DND-41 (cell line): ENCODE results near the gene GARIN1A.

Source experiments
- ATAC-seq: fragments of 200-7000 bp; cut with Tn5 transposase; 3 replicates; pipeline ENCODE4 v1.9.1; 2021; ENCODE audit warnings: low read depth; ENCODE audit not compliant: insufficient read depth
- DNase-seq: peaks from one replicate; pipeline ENCODE4 v3.0.0-alpha.2; 2020
- H2AFZ ChIP-seq: 2 replicates; pipeline ENCODE4 v1.6.0; 2012; ENCODE audit warnings: low read depth, low read length
- H3K27ac ChIP-seq: 2 replicates; pipeline ENCODE4 v1.5.1; 2012; ENCODE audit warnings: low read length, inconsistent platforms
- H3K27me3 ChIP-seq: fragments of 200-600 bp; sonication (generic); 2 replicates; pipeline ENCODE4 v1.6.0; 2012; ENCODE audit warnings: low read length, mild to moderate bottlenecking, inconsistent platforms; ENCODE audit not compliant: insufficient read depth, poor library complexity
- H3K36me3 ChIP-seq: 2 replicates; pipeline ENCODE4 v1.5.1; 2012; ENCODE audit warnings: low read length, inconsistent platforms; ENCODE audit not compliant: insufficient read depth
- H3K4me1 ChIP-seq: 2 replicates; pipeline ENCODE4 v1.5.1; 2012; ENCODE audit warnings: mild to moderate bottlenecking, low read length; ENCODE audit not compliant: insufficient read depth
- H3K4me2 ChIP-seq: 2 replicates; pipeline ENCODE4 v1.6.0; 2012; ENCODE audit warnings: mild to moderate bottlenecking, moderate library complexity, low read length, inconsistent platforms; ENCODE audit not compliant: insufficient read depth
- H3K4me3 ChIP-seq, 2 experiments: fragments of 200-600 bp in 1 of 2; shearing (Covaris generic) in 1 of 2; 2 replicates each; pipeline ENCODE4 v1.5.1; 2012 to 2016; ENCODE audit warnings: inconsistent platforms in 2 of 2, low read length in 2 of 2, mild to moderate bottlenecking in 2 of 2, low read depth in 1 of 2, moderate library complexity in 1 of 2
- H3K79me2 ChIP-seq: 2 replicates; pipeline ENCODE4 v1.6.0; 2012; ENCODE audit warnings: low read length, inconsistent platforms; ENCODE audit not compliant: insufficient read depth
- H3K9ac ChIP-seq: 2 replicates; pipeline ENCODE4 v1.6.0; 2012; ENCODE audit warnings: low read depth, mild to moderate bottlenecking, inconsistent platforms, low read length, moderate library complexity
- H3K9me3 ChIP-seq: 2 replicates; pipeline ENCODE4 v1.5.1; 2012; ENCODE audit warnings: low read length, moderate library complexity, mild to moderate bottlenecking, inconsistent platforms; ENCODE audit not compliant: insufficient read depth, severe bottlenecking
- H4K20me1 ChIP-seq: 2 replicates; pipeline ENCODE4 v1.6.0; 2012; ENCODE audit warnings: low read length; ENCODE audit not compliant: insufficient read depth
- CTCF ChIP-seq: IDR thresholded peaks from 2 replicates; pipeline ENCODE4 v1.5.1; 2012; ENCODE audit warnings: borderline replicate concordance, low read length, moderate library complexity, mild to moderate bottlenecking; ENCODE audit not compliant: poor library complexity, severe bottlenecking; ENCODE audit errors: extremely low read depth
- EZH2 ChIP-seq: IDR thresholded peaks from 3 replicates; pipeline ENCODE4 v1.6.1; 2012; ENCODE audit warnings: borderline replicate concordance, low read depth, mild to moderate bottlenecking, moderate library complexity, low read length, inconsistent platforms; ENCODE audit not compliant: severe bottlenecking

GARIN1A gene

GRCh38 chr7:128692623-128693270 lies 20.7 kb downstream of the GARIN1A start:
- Histone ChIP-seq H3K9me3 (no peaks in the 10 kb centered on the region), H3K4me1 (no peaks in the 10 kb centered on the region), H3K4me3 (no peak overlapping the region), H4K20me1 (no peaks in the 10 kb centered on the region), H2AFZ (no peak overlapping the region), H3K4me2 (no peak overlapping the region), H3K36me3 (no peaks in the 10 kb centered on the region), H3K27ac (no peak overlapping the region), H3K27me3 (peaks cover under 1% of the 10 kb centered on the region), H3K79me2 (no peaks in the 10 kb centered on the region), H3K9ac (no peak overlapping the region)
- ATAC-seq, result no peak
- DNase-seq, result no peak
- TF ChIP-seq CTCF (no peak), EZH2 (no peak)

- no peaks in the 10 kb centered on the region for H3K79me2 ChIP-seq
- no peaks in the 10 kb centered on the region for H4K20me1 ChIP-seq
- no peak for TF ChIP-seq EZH2
- no peak for TF ChIP-seq CTCF
- no peak overlapping the region for H3K9ac ChIP-seq
- DNase-seq, result no peak
- H3K9me3 ChIP-seq, result no peaks in the 10 kb centered on the region
- H3K4me2 ChIP-seq, result no peak overlapping the region
- ATAC-seq, result no peak
- no peak overlapping the region for H3K27ac ChIP-seq
- peaks cover 8% of the 10 kb centered on the region for H3K27me3 ChIP-seq
- no peak overlapping the region for H2AFZ ChIP-seq
- H3K4me1 ChIP-seq, result no peaks in the 10 kb centered on the region
- no peak overlapping the region for H3K4me3 ChIP-seq
- no peaks in the 10 kb centered on the region for H3K36me3 ChIP-seq
These were observed 21.4 kb downstream of the GARIN1A start for GRCh38 chr7:128693373-128694015.

GRCh38 chr7:128694738-128695137 lies 22.6 kb downstream of the GARIN1A start:
- no peaks in the 10 kb centered on the region for H3K9me3 ChIP-seq
- DNase-seq, result no peak
- no peaks in the 10 kb centered on the region for H3K36me3 ChIP-seq
- H3K4me3 ChIP-seq, result no peak overlapping the region
- no peaks in the 10 kb centered on the region for H4K20me1 ChIP-seq
- no peak overlapping the region for H3K27ac ChIP-seq
- H3K4me2 ChIP-seq, result no peak overlapping the region
- H3K27me3 ChIP-seq, result peaks cover 9% of the 10 kb centered on the region
- H3K9ac ChIP-seq, result no peak overlapping the region
- no peak for ATAC-seq
- no peaks in the 10 kb centered on the region for H3K79me2 ChIP-seq
- H2AFZ ChIP-seq, result no peak overlapping the region
- TF ChIP-seq EZH2, result no peak
- TF ChIP-seq CTCF, result no peak
- no peaks in the 10 kb centered on the region for H3K4me1 ChIP-seq
